ENCODE measurements around the gene ARMC9.
"Not testable (repeated sequence)": the region's sequence is repeated elsewhere in the genome, so short reads cannot be mapped to it uniquely, and the experiment has no call there.

The ARMC9 gene

GRCh38 chr2:231373184-231373583, 174.8 kb downstream of the ARMC9 start:
- Histone ChIP-seq H3K36me3 (ENCODE audit: control insufficient read depth, insufficient read depth, low read length) (no peaks in the 10 kb centered on the region), H3K27me3 (replicated peaks; ENCODE audit: control insufficient read depth, insufficient read depth, low read length) (no peaks in the 10 kb centered on the region), H3K4me3 (replicated peaks; ENCODE audit: low read depth, low read length) (no peak overlapping the region)
- TF ChIP-seq CTCF (IDR thresholded peaks at IDR 0.05; ENCODE audit: insufficient read depth, low read length, poor library complexity, severe bottlenecking): no peak
- no peak for DNase-seq (ENCODE audit: extremely low read depth, insufficient read length)

- no peak for TF ChIP-seq CTCF (IDR thresholded peaks at IDR 0.05; ENCODE audit: insufficient read depth, low read length, poor library complexity, severe bottlenecking)
- Histone ChIP-seq H3K36me3 (ENCODE audit: control insufficient read depth, insufficient read depth, low read length) (no peaks in the 10 kb centered on the region), H3K4me3 (replicated peaks; ENCODE audit: low read depth, low read length) (no peak overlapping the region), H3K27me3 (replicated peaks; ENCODE audit: control insufficient read depth, insufficient read depth, low read length) (no peaks in the 10 kb centered on the region)
- DNase-seq (ENCODE audit: extremely low read depth, insufficient read length): no peak
Observed at GRCh38 chr2:231373786-231374349, 175.4 kb downstream of the ARMC9 start.

GRCh38 chr2:231374771-231375170, 176.3 kb downstream of the ARMC9 start:
- TF ChIP-seq CTCF (IDR thresholded peaks at IDR 0.05; ENCODE audit: insufficient read depth, low read length, poor library complexity, severe bottlenecking): no peak
- Histone ChIP-seq H3K27me3 (replicated peaks; ENCODE audit: control insufficient read depth, insufficient read depth, low read length) (no peaks in the 10 kb centered on the region), H3K36me3 (ENCODE audit: control insufficient read depth, insufficient read depth, low read length) (no peaks in the 10 kb centered on the region), H3K4me3 (replicated peaks; ENCODE audit: low read depth, low read length) (no peak overlapping the region)
- no peak for DNase-seq (ENCODE audit: extremely low read depth, insufficient read length)

- not testable (repeated sequence) for H3K36me3 ChIP-seq (ENCODE audit: control insufficient read depth, insufficient read depth, low read length); DNase-seq (ENCODE audit: extremely low read depth, insufficient read length); H3K27me3 ChIP-seq (replicated peaks; ENCODE audit: control insufficient read depth, insufficient read depth, low read length); H3K4me3 ChIP-seq (replicated peaks; ENCODE audit: low read depth, low read length)
Observed at GRCh38 chr2:231375994-231376615, 177.7 kb downstream of the ARMC9 start.

- DNase-seq (ENCODE audit: extremely low read depth, insufficient read length): no peak
- no peak overlapping the region for H3K4me3 ChIP-seq (replicated peaks; ENCODE audit: low read depth, low read length)
- no peaks in the 10 kb centered on the region for H3K36me3 ChIP-seq (ENCODE audit: control insufficient read depth, insufficient read depth, low read length)
- TF ChIP-seq CTCF (IDR thresholded peaks at IDR 0.05; ENCODE audit: insufficient read depth, low read length, poor library complexity, severe bottlenecking): no peak
- no peaks in the 10 kb centered on the region for H3K27me3 ChIP-seq (replicated peaks; ENCODE audit: control insufficient read depth, insufficient read depth, low read length)
Observed at GRCh38 chr2:231376857-231377256, 178.4 kb downstream of the ARMC9 start.

- TF ChIP-seq CTCF (IDR thresholded peaks at IDR 0.05; ENCODE audit: insufficient read depth, low read length, poor library complexity, severe bottlenecking): no peak
- no peaks in the 10 kb centered on the region for H3K36me3 ChIP-seq (ENCODE audit: control insufficient read depth, insufficient read depth, low read length)
- no peak overlapping the region for H3K4me3 ChIP-seq (replicated peaks; ENCODE audit: low read depth, low read length)
- no peaks in the 10 kb centered on the region for H3K27me3 ChIP-seq (replicated peaks; ENCODE audit: control insufficient read depth, insufficient read depth, low read length)
- no peak for DNase-seq (ENCODE audit: extremely low read depth, insufficient read length)
Observed at GRCh38 chr2:231378026-231378722, 179.7 kb downstream of the ARMC9 start.

All from GM06990 (cell line).